Measurements from ENCODE around the gene CBX7.
"Not testable (repeated sequence)": the region's sequence is repeated elsewhere in the genome, so short reads cannot be mapped to it uniquely, and the experiment has no call there.

Gene CBX7

DNA sequence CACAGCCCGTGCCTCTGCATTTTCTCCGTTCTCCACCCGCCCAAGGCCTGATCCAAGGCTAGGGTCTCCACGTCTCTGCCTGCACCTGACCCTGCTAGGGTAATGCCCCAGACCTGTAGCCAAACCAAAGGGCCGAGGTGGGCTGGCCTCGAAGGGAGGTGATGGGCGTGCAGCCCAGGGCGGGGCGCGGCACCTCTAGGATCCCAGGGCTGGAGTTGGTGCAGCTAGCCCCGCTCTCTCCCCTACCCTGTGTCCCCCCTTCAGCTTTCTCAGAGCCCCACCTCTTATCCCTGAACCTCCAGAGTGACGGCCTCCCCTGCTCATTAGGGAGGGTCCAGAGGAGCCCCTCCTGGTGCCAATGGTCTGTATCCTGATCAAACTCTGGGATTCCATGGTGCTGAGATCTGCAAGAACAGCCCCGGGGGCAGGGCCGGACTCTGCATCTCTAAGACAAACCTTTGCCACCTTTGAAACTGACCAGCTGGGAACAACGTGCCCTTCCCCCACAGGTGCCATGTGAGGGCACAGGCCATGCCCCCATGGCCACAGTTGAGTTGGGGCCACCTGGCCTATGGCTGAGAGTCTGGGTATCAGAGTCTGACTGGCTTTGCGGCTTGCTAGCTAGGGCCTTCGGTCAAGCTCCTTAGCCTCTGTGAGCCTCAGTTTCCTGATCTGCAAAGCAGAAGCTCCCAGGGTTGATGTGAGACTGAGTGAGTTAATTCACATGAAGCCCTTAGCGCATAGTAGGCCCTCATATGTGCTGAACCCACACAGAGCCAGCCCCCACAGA, 23.1 kb upstream of the CBX7 start:
- TF ChIP-seq, protein P1, sequence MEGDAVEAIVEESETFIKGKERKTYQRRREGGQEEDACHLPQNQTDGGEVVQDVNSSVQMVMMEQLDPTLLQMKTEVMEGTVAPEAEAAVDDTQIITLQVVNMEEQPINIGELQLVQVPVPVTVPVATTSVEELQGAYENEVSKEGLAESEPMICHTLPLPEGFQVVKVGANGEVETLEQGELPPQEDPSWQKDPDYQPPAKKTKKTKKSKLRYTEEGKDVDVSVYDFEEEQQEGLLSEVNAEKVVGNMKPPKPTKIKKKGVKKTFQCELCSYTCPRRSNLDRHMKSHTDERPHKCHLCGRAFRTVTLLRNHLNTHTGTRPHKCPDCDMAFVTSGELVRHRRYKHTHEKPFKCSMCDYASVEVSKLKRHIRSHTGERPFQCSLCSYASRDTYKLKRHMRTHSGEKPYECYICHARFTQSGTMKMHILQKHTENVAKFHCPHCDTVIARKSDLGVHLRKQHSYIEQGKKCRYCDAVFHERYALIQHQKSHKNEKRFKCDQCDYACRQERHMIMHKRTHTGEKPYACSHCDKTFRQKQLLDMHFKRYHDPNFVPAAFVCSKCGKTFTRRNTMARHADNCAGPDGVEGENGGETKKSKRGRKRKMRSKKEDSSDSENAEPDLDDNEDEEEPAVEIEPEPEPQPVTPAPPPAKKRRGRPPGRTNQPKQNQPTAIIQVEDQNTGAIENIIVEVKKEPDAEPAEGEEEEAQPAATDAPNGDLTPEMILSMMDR (IDR thresholded peaks at IDR 0.05; ENCODE audit: low read depth, low read length): no peak
- no peak overlapping the region for H3K4me3 ChIP-seq (ENCODE audit: low read depth, low read length)
- in situ Hi-C loops (cut with HindIII; ENCODE audit: low sequenced_read_pairs): no loop called here
- no peak for DNase-seq (ENCODE audit: low read depth, low spot score)

DNA sequence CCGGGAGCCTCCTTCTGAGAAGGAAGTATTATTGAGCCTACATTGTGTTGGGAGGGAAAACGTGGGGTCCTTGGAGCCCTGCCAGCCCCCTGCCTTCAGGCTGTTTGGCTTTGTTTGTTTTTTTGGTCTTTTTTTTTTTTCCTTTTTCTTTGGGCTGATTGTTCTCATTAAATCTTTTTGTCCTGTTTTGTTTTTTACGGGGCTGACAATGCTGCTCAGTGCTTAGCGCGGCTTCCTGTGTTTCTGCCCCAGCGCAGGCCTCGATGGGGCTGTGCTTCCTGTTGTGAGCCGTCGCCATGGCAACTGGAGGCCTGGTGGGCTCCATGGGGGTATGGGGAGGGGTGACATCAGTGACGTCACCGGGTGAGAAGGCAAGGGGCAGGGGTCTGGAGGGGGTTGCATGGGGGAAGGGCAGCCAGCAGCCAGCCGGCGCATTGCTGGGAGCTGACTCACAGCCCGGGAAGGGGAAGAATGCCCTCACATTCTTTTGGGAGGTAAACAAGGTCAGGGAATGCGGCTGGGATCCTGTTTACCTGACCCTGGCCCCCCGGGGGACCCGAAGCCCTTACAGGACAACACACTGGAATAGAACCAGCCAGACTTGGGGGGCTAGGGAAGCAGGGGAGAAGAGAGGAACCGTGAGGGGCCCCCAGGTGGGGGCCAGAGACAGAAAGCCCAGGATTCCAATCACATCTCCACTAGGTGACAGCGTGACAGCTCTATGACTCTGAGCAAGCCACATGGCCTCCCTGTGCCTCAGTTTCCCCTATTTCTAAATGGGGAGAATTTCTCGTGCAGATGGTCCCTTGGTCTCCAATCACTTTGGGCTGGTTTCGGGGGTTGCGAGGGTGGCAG, 22.2 kb upstream of the CBX7 start:
- TF ChIP-seq, protein P1 (IDR thresholded peaks at IDR 0.05; ENCODE audit: low read depth, low read length): no peak
- H3K4me3 ChIP-seq (ENCODE audit: low read depth, low read length): no peak overlapping the region
- in situ Hi-C loops (cut with HindIII; ENCODE audit: low sequenced_read_pairs): no loop called here
- peak; percentile 91 for DNase-seq (ENCODE audit: low read depth, low spot score)

DNA sequence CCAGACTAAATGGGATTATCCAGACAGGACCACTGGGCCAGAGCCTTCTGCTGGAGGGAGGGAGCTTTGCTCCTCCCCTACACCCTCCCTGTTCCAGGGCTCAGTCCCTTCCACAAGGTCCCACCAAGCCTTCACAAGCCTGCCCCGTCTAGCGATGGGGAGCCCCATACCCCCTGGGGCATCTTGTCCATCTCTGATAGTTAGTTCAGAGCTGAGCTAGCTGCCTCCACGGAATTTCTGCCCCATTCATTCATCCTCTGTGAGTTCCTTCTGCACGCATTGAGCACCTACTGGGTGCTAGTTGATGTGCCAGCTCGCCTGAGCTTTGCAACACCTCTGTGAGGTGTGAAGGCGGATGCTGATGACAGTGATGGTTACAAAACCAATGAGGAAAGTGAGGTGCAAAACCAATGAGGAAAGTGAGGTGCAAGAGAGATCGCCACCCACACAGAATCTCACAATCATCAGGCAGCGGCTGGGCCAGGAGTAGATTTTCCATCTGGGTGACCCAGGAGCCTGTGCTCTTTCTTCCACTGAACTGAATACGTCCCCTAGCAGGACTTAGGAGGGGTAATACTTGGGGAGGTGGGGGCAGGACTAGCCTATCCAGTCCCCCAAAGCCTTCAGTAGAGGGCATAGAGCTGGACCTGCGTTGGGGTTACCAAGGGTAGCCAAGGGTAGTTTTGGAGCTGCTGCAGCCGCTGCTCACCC, 21.5 kb upstream of the CBX7 start:
- TF ChIP-seq, protein P1 (IDR thresholded peaks at IDR 0.05; ENCODE audit: low read depth, low read length): no peak
- in situ Hi-C loops (cut with HindIII; ENCODE audit: low sequenced_read_pairs): no loop called here
- DNase-seq (ENCODE audit: low read depth, low spot score): no peak
- H3K4me3 ChIP-seq (ENCODE audit: low read depth, low read length): no peak overlapping the region

DNA sequence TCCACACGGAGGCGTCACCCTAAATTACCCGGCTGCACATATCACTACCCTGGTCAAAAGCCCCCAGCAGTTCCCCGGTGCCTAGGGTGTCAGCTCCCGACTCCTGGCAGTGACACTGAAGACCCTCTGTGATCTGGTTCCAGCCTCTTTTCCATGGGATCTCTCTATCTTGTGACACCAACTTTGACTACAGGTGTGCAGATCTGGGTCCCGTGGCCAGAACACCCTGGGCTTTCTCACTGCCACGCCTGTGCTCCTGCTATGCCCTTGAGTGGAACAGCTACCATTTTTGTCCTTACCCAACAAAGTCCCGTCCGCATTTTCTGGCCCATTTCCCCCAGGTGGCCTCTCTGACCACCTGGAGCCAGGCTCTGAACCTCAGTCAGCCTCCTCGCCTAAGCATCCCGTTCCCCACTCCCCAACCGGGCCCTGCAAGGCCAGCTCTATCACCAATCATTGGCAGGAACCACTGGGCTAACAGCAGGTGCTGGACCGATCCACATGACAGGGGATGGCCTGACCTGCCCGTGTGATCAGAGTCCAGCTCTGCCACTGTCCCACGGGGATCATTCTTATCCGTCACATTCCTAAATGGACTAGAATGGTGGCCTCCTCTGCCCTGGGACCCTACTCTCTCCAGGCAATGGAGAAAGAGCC, 20.7 kb upstream of the CBX7 start:
- TF ChIP-seq, protein P1 (IDR thresholded peaks at IDR 0.05; ENCODE audit: low read depth, low read length): no peak
- DNase-seq (ENCODE audit: low read depth, low spot score): no peak
- in situ Hi-C loops (cut with HindIII; ENCODE audit: low sequenced_read_pairs): no loop called here
- no peak overlapping the region for H3K4me3 ChIP-seq (ENCODE audit: low read depth, low read length)

DNA sequence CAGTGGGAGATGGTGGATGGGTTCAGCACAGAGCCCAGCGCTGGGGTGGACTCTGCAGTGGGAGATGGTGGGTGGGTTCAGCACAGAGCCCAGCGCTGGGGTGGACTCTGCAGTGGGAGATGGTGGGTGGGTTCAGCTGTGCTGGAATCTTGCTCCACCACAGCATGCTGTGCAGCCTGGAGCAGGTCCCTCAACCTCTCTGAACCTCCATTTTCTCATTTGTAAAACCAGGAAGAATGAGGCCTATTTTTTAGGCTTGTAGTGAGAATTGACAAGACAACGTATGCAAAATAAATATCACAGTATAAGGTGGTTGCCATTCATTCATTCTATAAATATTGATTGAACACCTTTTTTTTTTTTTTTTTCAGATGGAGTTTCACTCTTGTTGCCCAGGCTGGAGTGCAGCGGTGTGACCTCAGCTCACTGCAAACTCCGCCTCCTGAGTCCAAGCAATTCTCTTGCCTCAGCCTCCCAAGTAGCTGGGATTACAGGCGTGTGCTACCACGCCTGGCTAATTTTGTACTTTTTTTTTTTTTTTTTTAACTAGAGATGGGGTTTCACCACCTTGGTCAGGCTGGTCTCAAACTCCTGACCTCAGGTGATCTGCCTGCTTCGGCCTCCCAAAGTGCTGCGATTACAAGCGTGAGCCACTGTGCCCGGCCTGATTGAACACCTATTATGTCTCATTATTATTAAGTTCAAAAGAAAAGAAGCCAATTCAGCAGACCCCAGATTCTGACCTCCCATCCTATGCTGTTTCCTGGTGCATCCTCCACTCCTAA, 20.0 kb upstream of the CBX7 start:
- H3K4me3 ChIP-seq (ENCODE audit: low read depth, low read length); DNase-seq (ENCODE audit: low read depth, low spot score); in situ Hi-C loops (cut with HindIII; ENCODE audit: low sequenced_read_pairs): not testable (repeated sequence)

DNA sequence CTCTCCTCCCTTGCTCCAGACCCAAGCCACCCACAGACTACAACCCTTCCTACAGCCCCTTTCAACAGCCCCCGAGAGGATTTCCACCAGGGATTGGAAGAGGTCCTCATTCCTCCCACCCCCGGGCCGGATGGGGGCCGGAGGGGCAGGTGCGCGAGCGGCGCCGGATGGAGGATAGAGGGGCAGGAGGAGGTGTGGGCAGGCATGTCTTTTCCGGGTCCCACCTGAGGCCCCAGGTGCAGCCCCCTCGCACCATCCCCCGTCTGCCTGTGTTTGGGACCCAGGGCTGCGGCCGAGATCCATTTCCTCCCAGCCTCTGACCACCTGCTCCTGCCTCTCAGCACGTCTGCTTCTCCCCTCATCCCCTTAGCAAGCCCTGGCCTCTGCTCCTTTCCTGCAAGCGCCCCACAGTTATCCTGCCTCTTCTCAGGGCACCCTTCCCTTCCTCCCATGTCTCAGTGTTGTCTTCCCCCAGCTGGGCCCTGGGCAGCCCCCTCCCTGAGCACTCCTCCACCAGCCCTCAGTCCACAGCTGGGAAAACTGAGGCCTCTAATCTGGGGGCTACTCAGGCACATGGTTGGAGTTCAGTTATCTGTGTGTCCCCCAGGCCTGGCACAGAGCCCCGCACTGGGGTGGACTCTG, 19.3 kb upstream of the CBX7 start:
- DNase-seq (ENCODE audit: low read depth, low spot score): no peak
- TF ChIP-seq, protein P1 (IDR thresholded peaks at IDR 0.05; ENCODE audit: low read depth, low read length): no peak
- in situ Hi-C loops (cut with HindIII; ENCODE audit: low sequenced_read_pairs): no loop called here
- no peak overlapping the region for H3K4me3 ChIP-seq (ENCODE audit: low read depth, low read length)
